ENCODE data around the gene OTOR. TPM values are rescaled to one million over a fixed set of nuclear protein-coding genes. Genes with fewer than 3 reads are reported as not detected.

OTOR gene
- total and polyA plus RNA-seq, 7 donors = not detected

DNA sequence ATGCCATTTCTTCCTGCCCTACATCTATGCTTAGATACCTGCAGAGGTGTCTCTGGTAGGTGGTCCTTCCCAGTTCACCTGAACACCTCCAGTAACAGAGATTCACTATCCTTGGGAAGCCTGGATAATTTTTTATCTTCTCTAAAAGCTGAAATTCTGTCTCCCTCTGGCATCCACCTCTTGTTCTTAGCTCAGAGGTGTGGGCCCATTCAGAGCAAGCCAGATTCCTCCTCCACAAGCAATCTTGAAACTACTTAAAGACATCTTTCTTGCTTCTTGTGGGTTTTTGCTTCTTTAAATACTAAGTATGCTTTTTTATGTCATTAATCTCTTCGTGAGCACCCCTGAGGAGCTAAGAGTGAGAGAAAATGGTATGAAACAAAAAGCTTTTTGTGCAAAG is 28.7 kb upstream of the OTOR start:
- Histone ChIP-seq H3K27ac (no peak overlapping the region), H3K4me3 (no peak overlapping the region), H3K27me3 (ENCODE audit: insufficient read depth in 3 of 3, low read length in 2 of 3) (peaks cover 0 to 6% (median 0%) of the 10 kb centered on the region in 3 donors), H3K36me3 (ENCODE audit: insufficient read depth in 1 of 2, low read depth in 1 of 2) (no peaks in the 10 kb centered on the region), H3K4me1 (peaks cover 5% of the 10 kb centered on the region), H3K9me3 (no peaks in the 10 kb centered on the region)
- ATAC-seq (no peak), DNase-seq (no peak)
- no peak for TF ChIP-seq CTCF (IDR thresholded peaks at IDR 0.05)
- intact Hi-C loops (cut with DNase I) = no loop called here
- WGBS, 3 donors = 75 to 89% (median 77%) methylated on average over 1 of the region's 1 CpG

- 93 to 100% (median 98%) methylated on average over 1 of the region's 1 CpG for WGBS, 3 donors
- Histone ChIP-seq H3K9me3 (no peaks in the 10 kb centered on the region), H3K36me3 (ENCODE audit: insufficient read depth in 1 of 2, low read depth in 1 of 2) (peaks cover 8 to 22% of the 10 kb centered on the region in 2 donors), H3K4me1 (peaks cover 15% of the 10 kb centered on the region), H3K27me3 (ENCODE audit: insufficient read depth in 3 of 3, low read length in 2 of 3) (peaks cover 0 to 12% (median 3%) of the 10 kb centered on the region in 3 donors), H3K4me3 (peak overlapping the region; percentile 71), H3K27ac (peak overlapping the region; percentile 88)
- no peak for DNase-seq
- intact Hi-C loops (cut with DNase I) = no loop called here
- TF ChIP-seq CTCF (IDR thresholded peaks at IDR 0.05) = no peak
- ATAC-seq = no peak
Measured at GRCh38 chr20:16729080-16729479, 19.1 kb upstream of the OTOR start.

DNA sequence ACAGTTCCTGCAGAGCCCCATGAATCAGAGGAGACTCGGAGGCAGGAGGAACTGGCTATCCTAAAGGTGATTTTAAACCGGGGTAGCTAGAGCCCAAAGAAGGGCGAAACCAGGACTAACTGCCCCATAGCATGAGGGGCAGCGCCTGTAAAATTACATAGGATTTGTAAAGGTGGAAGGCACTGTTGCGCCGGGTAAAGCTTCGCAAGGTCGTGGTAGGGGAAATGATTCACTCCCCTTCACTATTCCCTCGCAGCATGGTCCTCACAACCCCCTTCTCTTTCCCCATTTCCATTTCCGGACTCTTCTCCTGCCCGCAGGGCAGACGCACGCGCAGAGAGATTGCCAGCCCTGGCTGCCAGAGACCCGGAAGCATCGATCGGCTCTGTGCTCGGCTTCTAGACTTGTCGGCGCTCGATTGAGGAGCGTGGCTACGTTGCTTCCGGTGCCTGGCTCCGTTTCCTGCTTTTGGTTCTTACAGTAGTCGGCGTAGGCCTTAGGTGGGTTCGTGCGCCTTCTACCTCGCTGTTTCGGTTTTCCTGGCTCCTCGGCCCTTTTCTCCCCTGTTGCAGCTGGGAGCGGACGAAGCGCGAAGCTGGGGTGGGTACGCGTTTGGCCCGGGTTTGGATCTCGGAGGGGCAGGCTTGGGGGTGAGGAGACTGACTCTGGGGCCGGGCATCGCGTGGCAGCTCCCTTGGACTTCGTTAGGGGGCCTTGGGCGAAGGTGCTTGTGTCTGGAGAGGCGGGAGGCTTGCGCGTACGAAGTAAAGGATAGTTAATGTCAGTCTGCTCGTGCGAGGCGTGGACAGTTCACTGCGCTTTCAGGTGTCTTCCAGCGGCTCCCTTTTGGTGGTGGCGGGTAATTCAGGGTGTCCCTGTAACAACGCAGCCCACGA is 18.3 kb upstream of the OTOR start, which contains the start of gene SNRPB2:
SNRPB2 (plus strand) TSS at position 462 of the 896 bp plus-strand sequence. CDS start 1,677 bp downstream, outside the sequence.
- intact Hi-C loops (cut with DNase I) = loop anchor here in 1 of 2 donors (1.0 kb wide), 1 partner anchor 156 kb away; no protein-coding TSS in a partner anchor
- WGBS, 3 donors = 5 to 6% (median 5%) methylated on average over 57 of the region's 57 CpGs
- Histone ChIP-seq H3K27ac (peak within 1 kb of the TSS; percentile 88), H3K36me3 (ENCODE audit: insufficient read depth in 1 of 2, low read depth in 1 of 2) (peaks cover 8 to 29% of the 10 kb centered on the region in 2 donors), H3K27me3 (ENCODE audit: insufficient read depth in 3 of 3, low read length in 2 of 3) (peaks cover 0 to 12% (median 3%) of the 10 kb centered on the region in 3 donors), H3K4me1 (peaks cover 17% of the 10 kb centered on the region), H3K9me3 (no peaks in the 10 kb centered on the region), H3K4me3 (peak within 1 kb of the TSS; percentile 71)
- TF ChIP-seq CTCF (IDR thresholded peaks at IDR 0.05) = no peak
- ATAC-seq (peak; percentile 99 to 100 (median 99)), DNase-seq (peak; percentile 94 to 97)

DNA sequence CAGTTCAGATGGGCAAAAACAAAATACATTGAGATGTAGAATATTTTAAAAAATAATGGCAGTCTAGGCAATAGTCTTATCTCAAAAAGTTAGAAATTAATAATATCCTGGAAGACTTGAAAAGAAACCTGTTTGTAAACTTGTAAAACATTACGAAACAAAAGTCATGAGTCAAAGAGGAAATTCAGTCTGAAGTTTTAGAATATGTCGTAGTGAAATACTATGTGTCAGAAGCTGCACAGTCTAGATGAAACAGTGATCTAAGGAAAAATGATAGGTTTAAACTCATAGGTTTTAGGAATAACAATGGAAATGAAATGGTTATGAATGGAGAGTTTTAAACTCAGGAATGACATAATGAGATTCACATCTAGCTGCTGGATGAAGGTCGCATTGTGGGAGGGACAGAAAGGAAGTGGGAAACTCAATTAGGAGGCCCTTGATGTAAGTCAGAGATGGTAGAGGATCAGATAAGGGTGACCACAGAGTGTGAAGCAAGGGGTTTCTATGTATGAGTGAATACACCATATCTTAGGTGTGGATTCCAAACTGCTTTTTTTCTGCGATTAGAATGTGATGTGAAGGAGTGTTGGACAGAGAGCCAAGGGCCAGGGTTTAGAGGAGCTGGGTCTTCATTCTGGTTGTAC is 15.5 kb upstream of the OTOR start:
- H3K27ac ChIP-seq = no peak overlapping the region
- DNase-seq (no peak), ATAC-seq (no peak)
- intact Hi-C loops (cut with DNase I) = no loop called here
- peaks cover 8 to 56% of the 10 kb centered on the region in 2 donors for H3K36me3 ChIP-seq (ENCODE audit: insufficient read depth in 1 of 2, low read depth in 1 of 2)
- H3K4me3 ChIP-seq = no peak overlapping the region
- WGBS, 3 donors = 85 to 90% (median 89%) methylated on average over 4 of the region's 4 CpGs
- peaks cover 0 to 3% (median under 1%) of the 10 kb centered on the region in 3 donors for H3K27me3 ChIP-seq (ENCODE audit: insufficient read depth in 3 of 3, low read length in 2 of 3)
- no peak for TF ChIP-seq CTCF (IDR thresholded peaks at IDR 0.05)
- H3K4me1 ChIP-seq = peaks cover 17% of the 10 kb centered on the region
- no peaks in the 10 kb centered on the region for H3K9me3 ChIP-seq

Data from psoas muscle (tissue), 8 donors.